HL-60 (cell line): Measurements from ENCODE around the gene CDC42EP1.

Source experiments
- DNase-seq, 2 experiments: peaks; one replicate each; pipeline ENCODE4 v3.0.0-alpha.2; 2010 to 2020; ENCODE audit warnings: low read depth in 1 of 2, low spot score in 1 of 2
- H3K27ac ChIP-seq: fragments of 250-450 bp; sonication (Bioruptor Pico); replicated peaks from 2 replicates; pipeline ENCODE4 v1.5.1; 2020; ENCODE audit warnings: mild to moderate bottlenecking, moderate library complexity
- H3K27me3 ChIP-seq: fragments of 250-450 bp; sonication (Bioruptor Pico); 2 replicates; pipeline ENCODE4 v1.5.1; 2021; ENCODE audit warnings: mild to moderate bottlenecking, moderate library complexity; ENCODE audit not compliant: insufficient read depth, poor library complexity, severe bottlenecking
- H3K4me3 ChIP-seq: replicated peaks from 2 replicates; pipeline ENCODE4 v1.5.1; 2011; ENCODE audit warnings: mild to moderate bottlenecking, control low read depth, low read length; ENCODE audit not compliant: insufficient read depth
- CTCF ChIP-seq: IDR thresholded peaks from one replicate; pipeline ENCODE4 v1.5.1; 2011; ENCODE audit warnings: low read length, control low read depth, inconsistent platforms; ENCODE audit not compliant: insufficient read depth
- GABPA ChIP-seq: IDR thresholded peaks from 2 replicates; pipeline ENCODE4 v1.6.1; 2012; ENCODE audit warnings: low read depth
- POLR2AphosphoS5 ChIP-seq: IDR thresholded peaks from 2 replicates; pipeline ENCODE4 v1.6.1; 2012; ENCODE audit warnings: low read depth
- REST ChIP-seq: IDR thresholded peaks from 2 replicates; pipeline ENCODE4 v1.6.1; 2012; ENCODE audit warnings: low read depth; ENCODE audit not compliant: insufficient replicate concordance
- SPI1 ChIP-seq: IDR thresholded peaks from 2 replicates; pipeline ENCODE4 v1.6.1; 2012; ENCODE audit warnings: low read depth, mild to moderate bottlenecking, borderline replicate concordance

Gene CDC42EP1

GRCh38 chr22:37553725-37554124 lies 6.6 kb upstream of the CDC42EP1 start:
- Histone ChIP-seq H3K27me3 (peaks cover 28% of the 10 kb centered on the region), H3K27ac (no peak overlapping the region), H3K4me3 (no peak overlapping the region)
- TF ChIP-seq REST (no peak), CTCF (no peak), SPI1 (no peak), GABPA (no peak), POLR2AphosphoS5 (no peak)
- DNase-seq: no peak

- Histone ChIP-seq H3K4me3 (no peak overlapping the region), H3K27ac (no peak overlapping the region), H3K27me3 (peaks cover 39% of the 10 kb centered on the region)
- TF ChIP-seq GABPA (no peak), REST (no peak), CTCF (no peak), SPI1 (no peak), POLR2AphosphoS5 (no peak)
- no peak for DNase-seq
These were observed 5.3 kb upstream of the CDC42EP1 start for GRCh38 chr22:37555029-37555428.

GRCh38 chr22:37556710-37557109 lies 3.6 kb upstream of the CDC42EP1 start:
- peak in 1 of 2 experiments; percentile 11 for DNase-seq
- H3K27ac ChIP-seq: no peak overlapping the region
- TF ChIP-seq GABPA: no peak
- TF ChIP-seq REST: no peak
- no peak for TF ChIP-seq POLR2AphosphoS5
- no peak for TF ChIP-seq CTCF
- no peak for TF ChIP-seq SPI1
- H3K27me3 ChIP-seq: peaks cover 48% of the 10 kb centered on the region
- no peak overlapping the region for H3K4me3 ChIP-seq
